Natural killer cell (primary cell): ENCODE measurements around the gene ASB4. TPM values are rescaled to one million over a fixed set of nuclear protein-coding genes. Genes with fewer than 3 reads are reported as not detected.

Source experiments
- ATAC-seq, 3 donors: fragments of 150-1000 bp in 2 of 3; fragments of 200-7000 bp in 1 of 3; cut with Tn5 transposase; 1 replicate in 1 of 3; 2 replicates in 2 of 3; pipeline ENCODE4 v1.10.0; 2021; ENCODE audit warnings: mild to moderate bottlenecking in 2 of 3, moderate library complexity in 2 of 3
- DNase-seq, 2 donors: peaks; one replicate each; pipeline versions ENCODE4 v3.0.0 to v3.0.0-alpha.2; 2013 to 2021; ENCODE audit warnings: mixed read lengths in 1 of 2
- H3K27ac ChIP-seq: one replicate; pipeline ENCODE4 v1.5.1; 2013; ENCODE audit warnings: mild to moderate bottlenecking, low read length
- H3K27me3 ChIP-seq: one replicate; pipeline ENCODE4 v1.6.1; 2013; ENCODE audit warnings: low read length; ENCODE audit not compliant: control insufficient read depth, insufficient read depth
- H3K36me3 ChIP-seq: one replicate; pipeline ENCODE4 v1.6.1; 2013; ENCODE audit warnings: low read length; ENCODE audit not compliant: control insufficient read depth, insufficient read depth
- H3K4me1 ChIP-seq: one replicate; pipeline ENCODE4 v1.6.1; 2013; ENCODE audit warnings: low read length; ENCODE audit not compliant: control insufficient read depth, insufficient read depth
- H3K4me3 ChIP-seq: one replicate; pipeline ENCODE4 v1.5.1; 2013; ENCODE audit warnings: low read length
- H3K9me3 ChIP-seq: one replicate; pipeline ENCODE4 v1.6.1; 2013; ENCODE audit warnings: low read length; ENCODE audit not compliant: control insufficient read depth, insufficient read depth
- H3K27ac Mint-ChIP-seq, 2 donors: one replicate each; pipeline ENCODE4 v1.8.0; 2022; ENCODE audit warnings: mild to moderate bottlenecking in 2 of 2, mixed read lengths in 2 of 2, moderate library complexity in 1 of 2
- H3K27me3 Mint-ChIP-seq, 2 donors: one replicate each; pipeline ENCODE4 v1.8.0; 2022; ENCODE audit warnings: low read depth in 2 of 2, mixed read lengths in 2 of 2
- H3K36me3 Mint-ChIP-seq: one replicate; pipeline ENCODE4 v1.8.0; 2022; ENCODE audit warnings: mixed read lengths
- H3K4me1 Mint-ChIP-seq, 2 donors: one replicate each; pipeline ENCODE4 v1.8.0; 2022; ENCODE audit warnings: mixed read lengths in 2 of 2
- H3K4me3 Mint-ChIP-seq: one replicate; pipeline ENCODE4 v1.8.0; 2022; ENCODE audit warnings: mild to moderate bottlenecking, moderate library complexity, mixed read lengths
- H3K9me3 Mint-ChIP-seq, 2 donors: one replicate each; pipeline ENCODE4 v1.8.0; 2022; ENCODE audit warnings: mixed read lengths in 2 of 2
- CTCF ChIP-seq: fragments of 200-600 bp; IDR thresholded peaks from one replicate; pipeline ENCODE4 v1.8.0; 2022; ENCODE audit warnings: antibody characterized with exemption
- WGBS: methylation state at CpG from one replicate; pipeline ENCODE4 v1.1.7; 2013; ENCODE audit warnings: missing lambda C conversion rate; ENCODE audit not compliant: insufficient coverage; 5-methylcytosine and 5-hydroxymethylcytosine counted together
- intact Hi-C: fragments of 100-400 bp; cut with micrococcal nuclease; formaldehyde crosslinking; loops from one replicate; pipeline ENCODE4 v1.14.2; 2022
- total RNA-seq, 4 donors: library from RNA; stranded (reverse); fragments of 120-200 nt in 1 of 4; gene quantifications; one replicate each; pipeline versions ENCODE4 v1.2.3 to v1.2.4, GENCODE V29; 2013 to 2022

ASB4 gene
- total RNA-seq, 3 donors from 2014 or later (not counting 1 experiment from before 2014, with no cell fraction given), result not detected

DNA sequence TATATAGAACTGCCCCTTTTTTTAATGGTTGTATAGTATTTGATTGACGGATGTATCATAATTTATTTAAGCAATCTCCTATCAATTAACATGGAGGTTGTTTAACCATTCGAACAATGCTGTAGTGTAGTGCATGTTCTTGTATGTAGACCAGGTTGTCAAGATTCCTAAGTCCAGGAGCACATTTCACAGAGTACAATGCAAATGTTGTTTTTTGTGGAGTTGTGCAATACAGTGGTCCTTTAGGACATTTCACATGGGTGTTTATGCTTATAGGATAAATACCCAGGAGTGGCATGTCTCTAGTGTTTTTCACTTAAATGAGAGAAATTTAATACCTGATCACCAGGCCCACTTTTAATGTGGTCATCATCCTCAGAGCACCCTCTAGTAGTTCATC lies 8.1 kb downstream of the ASB4 start:
- WGBS, result 100% methylated on average over 1 of the region's 2 CpGs

DNA sequence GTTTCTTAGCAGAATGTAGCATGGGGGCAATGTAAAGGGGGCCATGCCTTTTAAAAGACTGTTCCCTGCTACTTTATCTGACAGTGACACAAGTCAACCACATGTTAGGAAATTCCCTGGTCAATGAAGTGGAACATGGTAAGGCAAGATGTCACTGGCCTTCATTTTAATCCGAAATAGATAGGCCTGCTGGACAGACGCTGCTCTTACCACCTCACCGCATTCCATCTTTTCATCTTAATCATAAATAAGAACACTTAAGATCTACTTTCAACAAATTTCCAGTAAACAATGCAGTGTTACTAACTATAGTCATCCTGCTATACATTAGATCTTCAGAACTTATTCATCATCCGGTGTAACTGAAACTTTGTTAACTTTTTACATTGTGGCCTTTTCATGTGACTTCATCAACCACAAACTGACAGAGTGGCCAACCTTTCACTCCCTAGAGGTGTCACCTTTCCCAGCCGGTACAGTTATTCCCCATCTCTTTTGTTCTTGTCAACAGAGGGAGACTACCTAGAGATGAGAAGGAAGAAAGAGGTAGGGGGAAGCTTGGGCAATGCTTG lies 15.6 kb downstream of the ASB4 start:
- H3K4me1 ChIP-seq, result peaks cover 2% of the 10 kb centered on the region
- H3K4me3 Mint-ChIP-seq, result peak overlapping the region; percentile 3
- H3K9me3 ChIP-seq, result no peaks in the 10 kb centered on the region
- no peak overlapping the region for H3K27ac ChIP-seq
- DNase-seq (peak in 1 of 2 donors; percentile 26), ATAC-seq (peak; percentile 72 to 87 (median 83))
- intact Hi-C loops, result no loop called here
- H3K36me3 Mint-ChIP-seq, result no peaks in the 10 kb centered on the region
- TF ChIP-seq CTCF, result no peak
- H3K27ac Mint-ChIP-seq, result peak overlapping the region; percentile 60 to 71
- H3K4me3 ChIP-seq, result no peak overlapping the region
- no peaks in the 10 kb centered on the region for H3K9me3 Mint-ChIP-seq
- no peaks in the 10 kb centered on the region for H3K27me3 Mint-ChIP-seq
- no peaks in the 10 kb centered on the region for H3K36me3 ChIP-seq
- H3K4me1 Mint-ChIP-seq, result peaks cover 9 to 21% of the 10 kb centered on the region in 2 donors
- WGBS, result 37% methylated on average over 4 of the region's 5 CpGs
- H3K27me3 ChIP-seq, result no peaks in the 10 kb centered on the region

More for the DNA sequence above, 8.1 kb downstream of the ASB4 start:
- Histone ChIP-seq H3K27ac (no peak overlapping the region), H3K9me3 (no peaks in the 10 kb centered on the region), H3K27me3 (no peaks in the 10 kb centered on the region), H3K4me1 (no peaks in the 10 kb centered on the region), H3K36me3 (no peaks in the 10 kb centered on the region), H3K4me3 (no peak overlapping the region)
- Mint-ChIP-seq H3K4me1 (no peaks in the 10 kb centered on the region), H3K27ac (no peak overlapping the region), H3K9me3 (no peaks in the 10 kb centered on the region), H3K27me3 (peaks cover 2 to 17% of the 10 kb centered on the region in 2 donors), H3K36me3 (no peaks in the 10 kb centered on the region), H3K4me3 (no peak overlapping the region)
- ATAC-seq, result peak in 1 of 3 donors; percentile 17
- no peak for TF ChIP-seq CTCF
- no peak for DNase-seq
- intact Hi-C loops, result no loop called here

DNA sequence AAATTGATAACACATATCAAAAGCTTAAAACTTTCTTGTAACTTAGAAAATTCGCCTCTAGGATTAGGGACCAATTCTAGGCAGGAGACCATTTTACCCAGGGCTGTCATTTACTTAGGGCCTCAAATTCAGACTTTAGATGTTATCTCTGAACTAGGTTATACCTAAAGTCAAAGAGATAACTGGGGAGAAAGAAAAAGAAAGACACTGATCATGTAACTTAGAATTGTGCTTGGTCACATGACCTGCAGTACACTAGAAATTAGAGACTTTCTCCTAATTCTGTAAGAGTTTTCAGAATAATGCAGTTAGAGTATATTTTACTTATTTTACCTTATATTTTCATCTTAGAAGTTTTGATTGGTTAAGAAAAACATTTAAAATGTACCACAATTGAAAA lies 16.7 kb downstream of the ASB4 start:
- H3K9me3 ChIP-seq, result no peaks in the 10 kb centered on the region
- Mint-ChIP-seq H3K27ac (no peak overlapping the region), H3K4me3 (no peak overlapping the region), H3K4me1 (peaks cover 9 to 21% of the 10 kb centered on the region in 2 donors), H3K27me3 (no peaks in the 10 kb centered on the region), H3K9me3 (no peaks in the 10 kb centered on the region), H3K36me3 (no peaks in the 10 kb centered on the region)
- 100% methylated on average over 1 of the region's 1 CpG for WGBS
- DNase-seq, result no peak
- TF ChIP-seq CTCF, result no peak
- H3K27ac ChIP-seq, result no peak overlapping the region
- no peak overlapping the region for H3K4me3 ChIP-seq
- no peaks in the 10 kb centered on the region for H3K27me3 ChIP-seq
- H3K36me3 ChIP-seq, result no peaks in the 10 kb centered on the region
- intact Hi-C loops, result no loop called here
- peaks cover 2% of the 10 kb centered on the region for H3K4me1 ChIP-seq
- ATAC-seq, result no peak
